ENCODE results near the gene CFAP68.

GRCh38 chr11:111835665-111836064 lies 43.7 kb upstream of the CFAP68 start:
- TF ChIP-seq CTCF (conservative IDR thresholded peaks at IDR 0.05; ENCODE audit: low read depth, low read length) (no peak), EZH2 (IDR thresholded peaks at IDR 0.05; ENCODE audit: low read length, unreplicated experiment) (no peak), EZH2phosphoT487 (IDR thresholded peaks at IDR 0.05; ENCODE audit: borderline replicate concordance, low read length) (no peak)

Data from PC-3 (cell line).